C1 segment of cervical spinal cord (tissue), 14 donors: ENCODE data around the gene CMTM8.
"Not testable (repeated sequence)": the region's sequence is repeated elsewhere in the genome, so short reads cannot be mapped to it uniquely, and the experiment has no call there.

Source experiments
- DNase-seq, 14 donors: peaks; one replicate each; lab custom pipeline; 2025; lab: John Stamatoyannopoulos, UW

The CMTM8 gene

DNA sequence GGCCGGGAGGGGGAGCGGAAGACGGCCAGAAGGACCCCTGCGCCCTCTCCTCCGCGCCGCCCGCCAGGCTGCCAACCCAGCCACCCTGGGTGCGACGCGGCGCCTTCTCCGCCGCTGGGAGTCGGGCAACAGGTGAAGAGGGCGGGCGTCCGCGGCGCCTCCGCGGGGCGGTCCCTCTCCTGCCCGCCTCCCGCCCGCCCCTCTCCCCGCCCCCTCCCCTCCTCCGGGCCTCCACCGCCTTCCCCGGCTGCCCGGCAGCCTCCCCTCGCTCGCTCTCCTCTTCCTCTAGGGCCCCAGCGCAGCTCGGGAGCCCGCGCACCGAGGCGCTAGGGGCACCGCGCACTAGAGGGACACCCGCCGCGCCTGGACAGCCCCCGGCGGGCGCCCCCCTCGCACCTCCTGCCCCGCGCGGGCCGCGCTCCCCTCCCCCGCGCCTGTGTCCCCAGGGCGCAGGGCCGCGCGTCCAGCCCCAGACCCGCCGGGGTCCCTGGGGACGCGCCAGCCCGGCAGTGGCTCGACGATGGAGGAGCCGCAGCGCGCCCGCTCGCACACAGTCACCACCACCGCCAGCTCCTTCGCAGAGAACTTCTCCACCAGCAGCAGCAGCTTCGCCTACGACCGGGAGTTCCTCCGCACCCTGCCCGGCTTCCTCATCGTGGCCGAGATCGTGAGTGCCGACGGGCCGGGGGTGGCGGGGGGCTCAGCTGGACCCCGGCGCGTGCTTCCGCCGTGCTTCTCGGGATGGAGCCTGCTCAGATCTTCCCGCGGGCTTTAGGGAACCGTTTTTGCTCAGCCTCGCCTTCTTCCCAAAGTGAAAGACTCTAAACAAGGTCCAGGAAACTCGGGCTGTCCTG lies at the start of gene CMTM8:
CMTM8 (plus strand) TSS at position 228 of the 854 bp plus-strand sequence; CDS start at position 521, 293 bp downstream.
- no peak for DNase-seq

DNA sequence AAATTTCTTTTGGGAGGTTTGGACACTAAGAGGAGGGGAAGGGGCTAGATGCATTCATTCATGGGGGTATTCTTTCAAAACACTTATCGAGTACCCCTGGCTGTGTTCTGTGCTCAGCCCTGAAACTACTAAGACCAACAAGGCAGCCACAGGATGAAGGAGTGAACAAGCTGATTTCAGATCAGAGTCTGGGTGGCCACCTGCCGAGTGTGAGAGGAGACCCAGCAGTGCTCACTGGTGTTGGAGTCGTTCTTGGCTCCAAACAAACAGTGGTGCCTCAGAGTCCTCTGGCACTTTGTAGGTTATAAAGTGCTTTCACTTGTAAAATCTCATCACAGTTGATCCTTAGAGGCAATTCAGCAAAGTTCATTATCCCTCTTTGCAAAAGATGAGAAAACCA lies 48.8 kb upstream of the CMTM8 start:
- DNase-seq: no peak

DNA sequence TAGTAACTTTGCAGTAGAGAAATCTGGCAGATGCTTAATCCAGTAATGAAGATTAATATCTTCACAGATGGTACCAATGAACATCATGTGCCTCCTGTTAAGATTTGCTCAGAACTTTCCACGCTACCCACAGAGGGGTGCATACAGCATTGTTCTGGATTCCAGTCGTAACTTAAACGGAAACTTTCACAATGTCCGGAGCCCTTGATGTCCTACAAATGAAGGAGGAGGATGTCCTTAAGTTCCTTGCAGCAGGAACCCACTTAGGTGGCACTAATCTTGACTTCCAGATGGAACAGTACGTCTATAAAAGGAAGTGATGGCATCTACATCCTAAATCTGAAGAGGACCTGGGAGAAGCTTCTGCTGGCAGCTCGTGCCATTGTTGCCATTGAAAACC lies 47.9 kb upstream of the CMTM8 start:
- DNase-seq: not testable (repeated sequence)

DNA sequence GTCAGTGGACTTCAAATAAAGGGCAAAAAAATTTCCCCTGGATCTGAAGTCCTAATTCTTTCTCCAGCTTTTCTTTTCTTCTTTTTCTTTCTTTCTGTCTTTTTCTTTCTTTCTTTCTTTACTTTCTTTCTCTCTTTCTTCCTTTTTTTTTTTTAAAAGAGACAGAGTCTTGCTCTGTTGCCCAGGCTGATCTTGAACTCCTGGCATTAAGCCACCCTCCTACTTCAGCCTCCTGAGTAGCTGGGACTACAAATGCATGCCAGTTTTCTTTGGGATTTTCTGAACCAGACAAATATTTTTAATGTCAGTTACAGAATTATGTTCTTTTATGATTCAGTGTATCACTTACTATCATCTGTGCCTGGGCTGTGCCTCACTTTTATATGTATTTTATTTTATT lies 45.4 kb upstream of the CMTM8 start:
- DNase-seq: no peak

DNA sequence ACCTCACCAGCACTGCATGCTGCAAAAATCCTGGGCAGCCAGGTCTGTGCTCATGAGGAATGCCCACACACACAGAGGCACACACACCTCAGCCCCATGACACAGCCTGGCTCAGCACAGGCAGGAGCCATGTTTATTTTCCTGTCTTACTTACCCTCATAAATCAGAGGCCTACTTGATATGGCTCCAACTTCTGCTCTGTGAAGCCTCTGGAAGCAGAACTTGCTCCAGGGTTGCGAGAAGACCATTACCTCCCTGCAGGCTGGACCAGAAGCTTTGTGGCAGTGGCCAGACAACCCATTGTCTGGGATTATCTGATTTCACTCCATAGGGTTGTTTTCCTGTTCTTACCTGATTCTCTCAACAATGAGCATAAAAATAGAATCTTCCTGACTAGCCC lies 43.8 kb upstream of the CMTM8 start:
- DNase-seq: no peak

DNA sequence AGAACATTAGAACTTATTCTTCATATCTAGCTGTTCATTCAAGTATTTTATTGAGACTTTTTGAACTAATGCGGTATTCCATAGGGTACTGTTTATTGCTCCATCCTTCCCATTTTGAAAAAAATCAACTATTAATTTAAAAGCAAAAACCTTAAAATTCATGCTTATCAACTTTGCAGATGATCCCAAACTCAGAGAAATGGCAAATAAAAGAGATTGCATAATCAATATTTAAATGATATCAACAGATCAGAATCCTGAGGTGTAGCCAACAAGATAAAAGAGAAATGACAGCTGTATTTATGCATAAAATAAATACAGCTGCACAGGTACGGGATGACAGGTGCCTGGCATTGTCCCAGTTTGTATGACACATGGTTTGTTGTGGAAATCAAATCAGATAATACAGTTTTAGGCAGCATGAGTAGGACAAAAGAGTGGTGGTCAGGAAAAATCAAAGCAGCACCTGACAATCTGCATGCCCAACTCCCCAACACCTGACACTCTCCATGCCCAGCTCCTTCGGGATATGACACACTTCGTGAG lies 42.4 kb upstream of the CMTM8 start:
- no peak for DNase-seq

DNA sequence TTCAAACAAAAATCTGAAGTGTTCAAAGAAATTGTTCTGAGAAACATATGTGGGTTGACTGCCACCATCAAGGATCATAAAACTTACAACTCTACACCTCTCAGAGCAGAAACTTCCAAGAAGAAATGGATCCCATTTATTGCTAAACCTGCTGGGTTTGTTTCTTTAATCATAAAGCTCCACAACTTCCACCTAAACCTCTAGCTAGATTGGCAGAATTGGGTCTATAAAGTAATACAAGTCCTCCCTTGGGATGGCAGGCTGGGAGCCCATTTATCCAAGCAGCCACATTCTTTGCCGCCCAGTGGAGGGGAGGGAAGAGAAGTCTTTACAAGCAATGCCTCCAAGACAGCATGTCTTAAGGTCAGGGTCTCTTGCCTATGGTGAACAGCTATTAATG lies 40.5 kb upstream of the CMTM8 start:
- DNase-seq: no peak

- DNase-seq: no peak
Measured at GRCh38 chr3:32198714-32199113, 39.8 kb upstream of the CMTM8 start.

DNA sequence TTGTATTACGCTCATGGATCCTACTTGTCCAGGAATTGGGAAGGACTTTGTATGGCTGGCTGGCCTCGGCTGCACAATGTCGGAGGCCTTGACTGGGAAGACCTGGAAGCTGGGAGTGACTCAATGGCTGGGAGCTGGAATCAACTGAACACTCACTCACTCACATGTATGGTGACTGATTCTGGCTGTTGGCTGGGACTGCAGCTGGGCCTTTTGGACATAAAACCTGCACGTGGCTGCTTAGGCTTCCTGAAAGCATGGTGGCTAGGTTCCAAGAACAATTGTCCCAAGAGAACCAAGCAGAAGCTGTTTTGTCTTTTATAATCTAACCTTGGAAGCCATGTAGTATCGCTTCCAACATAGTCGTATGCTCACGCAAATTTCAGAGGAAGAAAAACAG lies 38.0 kb upstream of the CMTM8 start:
- no peak for DNase-seq

DNA sequence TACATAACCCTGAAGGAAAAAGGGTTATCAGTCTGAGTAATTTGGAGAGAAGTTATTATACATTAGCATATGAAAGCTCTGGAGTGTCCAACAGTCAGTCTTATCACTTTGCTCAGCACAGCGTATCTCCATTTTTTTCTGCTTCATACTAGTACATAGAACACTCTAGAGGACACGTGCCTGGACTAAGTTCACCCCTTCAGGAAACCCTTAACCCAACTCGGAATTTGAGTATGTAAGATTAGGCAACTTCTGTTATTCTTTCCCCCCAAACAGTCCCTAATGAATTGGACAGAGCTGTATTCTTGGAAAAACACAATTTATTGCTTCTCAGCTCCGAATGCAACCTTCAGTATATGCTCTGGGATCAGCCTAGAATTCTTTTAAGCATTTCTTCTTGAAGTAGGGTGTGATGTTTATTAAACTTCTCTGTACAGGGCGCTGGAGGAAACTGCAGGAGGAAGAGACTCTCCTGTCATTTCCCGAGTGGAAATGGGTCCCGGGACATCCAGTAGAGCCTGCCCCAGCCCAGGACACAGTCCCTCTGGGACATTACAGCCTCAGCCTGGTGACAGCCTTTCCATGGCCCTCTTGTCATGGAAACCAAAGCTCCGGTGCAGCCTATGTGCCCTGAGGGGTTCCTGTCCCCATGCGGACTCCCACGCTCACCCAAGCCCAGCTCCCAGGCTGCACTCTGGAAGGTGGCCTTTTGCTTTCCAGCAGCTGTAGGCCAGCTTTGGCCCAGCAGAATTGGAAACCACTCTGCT lies 37.3 kb upstream of the CMTM8 start:
- DNase-seq: no peak

DNA sequence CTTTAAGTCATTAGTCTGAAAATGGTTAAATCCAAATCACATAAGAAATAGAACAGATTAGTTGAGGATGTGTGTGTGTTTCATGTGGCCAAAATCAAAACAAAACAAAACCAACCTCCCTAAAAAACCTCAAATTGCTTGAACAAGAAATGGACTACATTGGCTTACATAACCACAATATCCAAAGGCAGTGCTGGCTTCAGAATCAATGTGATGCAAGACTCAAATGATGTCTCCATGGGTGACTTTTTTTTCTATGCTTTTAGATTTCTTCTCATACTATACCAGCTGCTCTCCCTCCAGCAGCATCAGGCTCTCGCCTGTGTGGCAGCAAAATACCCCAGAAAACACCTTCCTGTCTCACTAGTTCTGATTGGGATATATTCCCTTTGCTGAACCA lies 36.0 kb upstream of the CMTM8 start:
- no peak for DNase-seq

DNA sequence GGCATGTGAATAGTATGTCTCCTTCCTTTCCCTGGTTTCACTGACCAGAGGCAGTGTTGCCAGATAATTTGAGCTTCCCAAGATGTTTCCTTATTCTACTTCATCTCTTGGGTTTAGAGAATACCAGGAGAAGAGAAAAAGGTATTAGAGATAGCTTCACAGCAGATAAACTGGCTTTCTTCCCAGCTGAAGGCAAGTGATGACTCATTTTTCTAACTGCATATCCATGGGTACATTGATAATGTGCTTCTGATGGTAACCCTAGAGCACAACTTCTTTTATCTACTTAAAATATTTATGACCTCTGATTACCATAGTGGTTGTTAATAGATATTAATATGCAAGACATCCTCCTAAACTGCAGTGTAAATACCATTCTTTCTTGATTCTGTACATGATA lies 34.6 kb upstream of the CMTM8 start:
- no peak for DNase-seq

- DNase-seq: no peak
Measured at GRCh38 chr3:32208447-32208846, 30.0 kb upstream of the CMTM8 start.

DNA sequence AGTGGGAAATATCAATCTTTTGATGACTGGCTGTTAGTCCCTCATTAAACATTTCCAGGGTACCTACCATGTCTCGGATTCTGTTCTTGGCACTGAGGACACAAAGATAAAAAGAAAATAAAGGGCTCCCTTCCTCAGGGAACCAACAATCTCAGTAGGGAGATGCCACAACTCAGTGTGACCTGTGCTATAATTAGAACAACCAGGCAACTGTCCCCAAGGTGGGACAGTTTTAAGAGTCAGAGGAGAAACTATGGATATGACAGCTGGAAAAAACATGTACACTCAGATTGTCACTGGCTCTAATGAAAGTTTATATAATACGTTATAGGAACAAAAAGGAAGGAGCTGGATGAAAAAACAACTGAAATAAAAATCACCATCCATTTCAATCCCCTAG lies 23.3 kb upstream of the CMTM8 start:
- DNase-seq: no peak

DNA sequence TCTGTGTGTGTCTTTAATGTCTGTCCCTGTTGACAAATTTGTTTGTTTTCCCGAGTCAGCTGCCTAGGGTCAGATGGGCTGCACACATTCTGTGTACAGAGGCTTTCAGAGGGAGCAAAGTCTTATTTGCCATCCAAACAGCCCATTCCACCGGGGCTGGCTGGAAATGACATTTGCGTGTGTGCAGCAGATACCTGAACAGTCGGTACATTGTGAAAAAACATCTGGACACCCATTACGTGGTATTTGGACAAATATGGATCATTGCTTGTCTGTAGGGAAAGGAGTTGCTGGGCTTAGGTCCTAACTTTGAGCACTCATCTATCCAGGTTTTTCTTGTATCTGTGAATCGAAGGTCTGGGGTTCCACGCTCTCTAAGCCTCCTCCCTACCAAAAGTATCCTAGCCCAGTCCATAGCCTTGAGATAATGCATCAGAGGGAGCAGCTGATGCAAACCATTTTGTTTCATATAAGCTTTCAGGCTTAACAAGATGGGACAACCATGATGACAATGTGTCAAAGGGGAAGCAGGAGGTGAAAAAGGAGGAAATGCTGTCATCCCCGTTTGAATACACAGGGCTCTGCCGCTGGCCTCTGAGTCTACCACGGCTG lies 22.2 kb upstream of the CMTM8 start:
- no peak for DNase-seq

- DNase-seq: no peak
Measured at GRCh38 chr3:32217339-32217738, 21.1 kb upstream of the CMTM8 start.

DNA sequence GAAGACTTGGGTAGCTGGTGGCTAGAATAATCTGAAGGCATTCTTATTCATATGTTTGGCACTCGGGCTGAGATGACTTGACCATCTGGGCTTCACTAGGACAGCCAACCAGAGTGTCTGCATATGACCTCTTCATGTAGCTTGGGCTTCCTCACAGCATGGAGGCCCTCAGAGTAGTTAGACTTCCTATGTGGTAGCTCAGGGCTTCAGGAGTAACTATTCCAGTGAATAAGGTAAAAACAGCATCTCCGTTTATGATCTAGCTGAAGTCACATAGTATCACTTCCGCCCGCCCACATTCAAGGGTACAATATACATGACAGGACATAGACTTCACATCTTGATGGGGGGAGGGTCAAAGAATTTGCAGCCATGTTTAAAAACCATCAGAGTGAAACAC lies 18.9 kb upstream of the CMTM8 start:
- no peak for DNase-seq

DNA sequence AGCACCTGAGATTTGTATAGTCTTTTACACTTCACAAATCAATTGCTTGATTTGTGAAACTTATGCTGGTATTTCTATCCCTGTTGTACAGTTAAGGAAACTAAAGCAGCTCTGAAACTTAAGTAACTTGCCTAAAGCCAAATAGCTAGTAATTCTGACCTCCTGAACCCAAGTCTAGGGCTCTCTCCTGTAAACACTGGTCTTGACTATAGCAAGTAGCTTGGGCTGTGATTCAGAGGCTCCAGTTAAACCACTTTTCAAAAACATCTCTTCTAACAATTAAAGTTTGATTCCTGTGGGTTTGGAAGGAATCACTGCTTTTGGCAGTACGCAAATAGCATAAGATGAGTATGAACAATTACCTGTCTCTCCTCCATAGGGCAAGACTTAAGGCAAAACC lies 18.5 kb upstream of the CMTM8 start:
- DNase-seq: no peak

DNA sequence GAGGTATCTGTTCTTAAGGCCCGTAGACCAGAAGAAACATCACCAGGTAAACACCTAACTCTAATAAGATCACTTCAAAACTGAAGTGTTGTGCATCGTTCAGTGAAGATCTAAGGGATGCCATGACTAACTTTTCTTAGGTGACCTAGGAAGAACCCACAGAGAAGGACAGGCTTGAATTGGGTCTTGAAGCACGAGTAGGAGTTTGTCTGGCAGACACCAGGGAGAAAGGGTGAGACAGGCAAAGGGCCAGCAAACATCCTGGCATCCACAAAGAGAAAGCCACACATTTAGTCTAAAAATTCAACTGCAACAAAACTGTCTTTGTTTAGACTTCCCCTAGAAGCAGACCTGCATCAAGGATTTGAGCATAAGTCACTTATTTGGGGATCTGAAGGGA lies 15.5 kb upstream of the CMTM8 start:
- DNase-seq: no peak

DNA sequence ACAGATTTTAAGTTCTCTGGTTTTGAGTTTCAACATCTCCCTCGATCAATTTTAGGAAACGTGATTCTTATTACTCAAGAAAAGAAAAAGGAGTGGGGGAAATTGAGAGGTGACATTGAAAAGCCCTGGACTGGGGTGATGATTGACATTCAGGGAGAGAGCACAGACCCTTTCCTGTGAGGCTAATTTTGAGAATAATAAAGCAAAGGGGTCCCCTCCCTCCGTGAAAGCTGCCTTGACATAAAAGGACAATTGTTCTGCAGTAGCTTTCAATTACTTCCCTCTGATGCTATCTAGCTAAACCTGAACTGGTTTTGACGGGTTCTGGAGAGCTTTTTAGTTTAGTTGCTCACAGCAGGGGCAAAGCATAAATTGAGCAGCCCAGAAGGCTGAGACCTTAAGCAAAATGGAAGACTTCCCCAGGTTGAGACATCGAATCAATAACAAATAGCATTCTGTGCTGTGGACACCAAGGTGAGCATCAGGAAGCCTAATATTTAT lies 14.4 kb upstream of the CMTM8 start:
- DNase-seq: no peak

- no peak for DNase-seq
Measured at GRCh38 chr3:32226875-32227500, 11.5 kb upstream of the CMTM8 start.

- not testable (repeated sequence) for DNase-seq
Measured at GRCh38 chr3:32228743-32229142, 9.7 kb upstream of the CMTM8 start.
